ENCODE measurements around the gene MCU.
A peak's percentile ranks its signal among the peaks of the same experiment; 100 is the strongest.
"Not testable (repeated sequence)": the region's sequence is repeated elsewhere in the genome, so short reads cannot be mapped to it uniquely, and the experiment has no call there.

The MCU gene

GRCh38 chr10:72764151-72764550 is 72.2 kb downstream of the MCU start:
- no peak for DNase-seq

- no peak for DNase-seq
Measured at GRCh38 chr10:72765051-72765745, 73.3 kb downstream of the MCU start.

DNA sequence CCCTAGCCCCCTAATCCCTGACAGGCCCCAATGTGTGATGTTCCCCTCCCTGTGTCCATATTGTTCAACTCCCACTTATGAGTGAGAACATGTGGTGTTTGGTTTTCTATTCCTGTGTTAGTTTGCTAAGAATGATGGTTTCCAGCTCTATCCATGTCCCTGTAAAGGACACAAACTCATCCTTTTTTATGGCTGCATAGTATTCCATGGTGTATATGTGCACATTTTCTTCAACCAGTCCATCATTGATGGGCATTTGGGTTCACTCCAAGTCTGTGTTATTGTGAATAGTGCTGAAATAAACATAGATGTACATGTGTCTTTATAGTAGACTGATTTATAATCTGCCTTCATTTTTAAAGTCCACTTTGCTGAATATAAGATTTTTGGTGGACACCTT is 79.3 kb downstream of the MCU start:
- not testable (repeated sequence) for DNase-seq

DNA sequence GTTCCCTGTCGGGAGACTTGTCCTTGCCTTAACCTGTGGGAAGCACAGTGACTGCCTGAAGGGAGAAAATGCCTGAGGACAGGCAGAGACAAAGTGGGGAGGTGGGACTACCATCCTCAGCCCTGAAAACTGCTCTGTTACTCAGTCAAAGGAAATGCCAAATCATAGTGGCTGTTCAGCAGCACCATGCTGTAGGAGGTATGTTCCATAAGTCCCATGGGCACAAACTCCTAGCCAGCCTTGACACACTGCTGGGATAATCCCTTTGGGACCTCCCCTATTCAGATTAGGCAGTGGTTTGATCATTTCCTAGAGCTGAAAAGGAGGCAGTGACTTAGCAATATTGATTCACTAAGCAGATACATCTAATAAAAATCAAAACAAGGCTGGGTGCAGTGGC is 80.1 kb downstream of the MCU start:
- no peak for DNase-seq

DNA sequence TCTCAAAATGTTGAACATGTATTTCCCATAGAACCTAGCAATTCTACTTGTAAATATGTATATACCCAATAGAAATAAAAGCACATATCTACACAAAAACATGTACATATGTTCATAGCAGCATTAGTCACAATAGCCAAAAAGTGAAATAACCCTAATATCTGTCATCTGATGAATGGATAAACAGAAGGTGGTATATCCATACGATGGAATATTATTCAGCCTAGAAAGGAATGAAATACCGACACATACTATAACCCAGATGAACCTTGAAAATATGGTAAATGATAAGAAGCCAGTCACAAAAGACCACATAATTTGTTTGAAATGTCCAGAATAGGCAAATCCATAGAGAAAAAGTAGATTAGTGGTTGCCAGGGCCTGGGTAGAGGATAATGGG is 87.9 kb downstream of the MCU start:
- DNase-seq: no peak

- DNase-seq: no peak
Measured at GRCh38 chr10:72782649-72783330, 90.8 kb downstream of the MCU start.

DNA sequence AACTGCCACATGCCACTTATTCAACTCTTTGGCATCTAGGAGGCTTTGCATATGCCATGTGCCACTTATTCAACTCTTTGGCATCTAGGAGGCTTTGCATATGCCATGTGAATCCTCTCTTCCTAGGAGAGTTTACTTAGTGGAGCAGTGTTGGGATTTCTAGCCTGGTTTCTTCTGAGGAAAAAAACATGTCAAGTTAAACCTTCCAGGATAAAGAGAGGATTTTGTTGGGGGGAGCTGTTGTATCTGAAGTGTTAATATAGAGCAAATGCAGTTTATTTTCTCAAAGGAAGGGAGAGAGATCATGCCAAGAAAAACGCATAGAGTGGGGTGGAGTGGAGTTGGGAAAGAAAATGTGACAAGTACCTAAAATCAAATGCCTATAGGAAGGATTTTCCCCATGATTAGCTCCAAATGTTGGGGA is 91.5 kb downstream of the MCU start:
- no peak for DNase-seq

GRCh38 chr10:72784551-72785351 is 92.8 kb downstream of the MCU start:
- DNase-seq: no peak

- DNase-seq: no peak
Measured at GRCh38 chr10:72785409-72785808, 93.5 kb downstream of the MCU start.

GRCh38 chr10:72790216-72790990 is 98.5 kb downstream of the MCU start:
- DNase-seq: no peak

- no peak for DNase-seq
Measured at GRCh38 chr10:72792288-72792687, 100.3 kb downstream of the MCU start.

DNA sequence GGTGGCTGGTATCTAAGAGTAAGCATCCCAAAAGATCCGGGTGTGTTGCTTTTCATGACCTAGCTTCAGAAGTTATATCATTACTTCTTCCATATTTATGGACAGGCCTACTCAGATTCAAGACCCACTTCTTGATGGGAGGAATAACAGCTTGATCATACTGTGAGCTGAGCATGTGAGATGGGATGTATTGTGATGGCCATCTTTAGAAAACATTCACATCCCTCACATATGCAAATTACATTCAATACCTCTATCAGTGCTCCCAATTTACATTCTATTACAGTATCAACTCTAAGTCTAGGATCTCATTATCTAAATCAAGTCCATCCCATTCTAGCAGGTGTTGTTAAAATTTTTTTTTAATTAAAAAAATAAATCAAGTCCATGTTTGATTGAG is 101.8 kb downstream of the MCU start:
- DNase-seq: no peak

DNA sequence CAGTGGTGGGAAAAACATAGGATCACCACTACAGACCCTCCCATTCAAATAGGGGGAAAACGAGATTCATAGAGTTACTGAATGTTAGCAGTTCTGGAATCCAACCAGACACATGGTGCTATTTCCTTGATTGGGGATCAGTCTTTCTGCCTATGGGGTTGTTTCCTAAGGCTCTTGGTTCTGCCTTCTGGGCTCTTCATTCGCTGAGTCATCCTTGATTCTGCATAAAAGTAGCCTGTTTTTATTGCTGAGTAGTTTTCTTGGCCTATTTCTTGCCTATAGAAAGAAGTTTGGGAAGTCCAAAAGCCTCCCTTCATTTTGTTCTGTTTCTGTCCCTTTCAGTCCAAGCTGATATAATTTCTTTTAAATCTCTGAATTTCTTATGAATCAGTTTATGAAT is 102.3 kb downstream of the MCU start:
- DNase-seq: no peak

DNA sequence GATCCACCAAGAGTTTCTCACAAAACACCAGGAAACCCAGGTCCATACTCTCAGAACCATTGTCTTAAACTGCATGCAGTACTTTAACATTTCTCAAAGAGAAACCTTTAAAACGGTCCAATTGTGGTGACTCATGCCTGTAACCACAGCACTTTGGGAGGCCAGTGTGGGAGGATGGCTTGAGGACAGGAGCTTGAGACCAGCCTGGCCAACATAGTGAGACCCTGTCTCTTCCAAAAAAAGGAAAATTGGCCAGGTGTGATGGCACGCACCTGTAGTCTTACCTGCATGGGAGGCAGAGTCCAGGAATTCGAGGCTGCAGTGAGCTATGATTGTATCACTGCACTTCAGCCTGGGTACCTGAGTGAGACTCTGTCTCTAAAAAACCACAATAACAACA is 104.1 kb downstream of the MCU start:
- no peak for DNase-seq

GRCh38 chr10:72796538-72796937 is 104.6 kb downstream of the MCU start:
- no peak for DNase-seq

GRCh38 chr10:72800000-72800740 is 108.2 kb downstream of the MCU start:
- no peak for DNase-seq

DNA sequence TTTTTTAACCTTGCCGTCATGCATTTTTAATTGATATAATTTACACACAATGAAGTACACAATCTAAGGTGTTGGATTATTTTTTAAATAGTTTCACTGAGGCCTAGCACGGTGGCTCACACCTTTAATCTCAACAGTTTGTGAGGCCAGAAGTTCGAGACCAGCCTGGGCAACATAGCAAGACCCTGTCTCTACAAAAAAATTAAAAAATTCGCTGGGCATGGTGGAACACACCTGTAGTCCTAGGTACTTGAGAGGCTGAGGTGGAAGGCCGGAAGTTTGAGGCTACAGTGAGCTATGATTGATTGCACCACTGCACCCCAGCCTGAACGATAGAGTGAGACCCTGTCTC is 108.8 kb downstream of the MCU start:
- no peak for DNase-seq

GRCh38 chr10:72801263-72801868 is 109.4 kb downstream of the MCU start:
- no peak for DNase-seq

GRCh38 chr10:72802332-72802731 is 110.4 kb downstream of the MCU start:
- no peak for DNase-seq

GRCh38 chr10:72802763-72803505 is 111.0 kb downstream of the MCU start:
- no peak for DNase-seq

DNA sequence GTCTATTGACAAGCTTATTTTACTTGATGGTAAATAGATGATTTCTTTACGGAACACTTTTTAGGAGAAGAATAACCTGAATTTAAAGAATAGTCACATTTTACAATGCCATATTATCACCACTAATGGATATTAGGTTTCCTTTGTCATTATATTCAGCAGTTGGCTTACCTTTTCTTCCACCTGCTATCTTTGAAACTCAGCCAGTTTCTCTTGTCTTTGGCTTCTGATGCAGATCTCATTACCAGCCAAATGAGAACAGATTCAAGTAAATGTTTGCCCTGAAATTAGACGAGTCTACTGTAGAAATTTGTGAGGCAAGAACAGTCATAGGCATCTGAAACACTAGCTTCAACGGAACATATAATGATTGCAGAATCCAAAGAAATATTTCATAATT is 116.1 kb downstream of the MCU start:
- peak in 1 of 2 experiments; percentile 12 for DNase-seq

Data from AML-193 (cell line).